GM12875 (cell line): ENCODE measurements around the gene NUDT19.
"Not testable (repeated sequence)": the region's sequence is repeated elsewhere in the genome, so short reads cannot be mapped to it uniquely, and the experiment has no call there.

ENCODE experiments used
- H3K4me3 ChIP-seq: one replicate; pipeline ENCODE4 v1.5.1; 2011; ENCODE audit warnings: low read depth, low read length, control low read depth
- TF ChIP-seq, protein P1 (sequence below): IDR thresholded peaks from 2 replicates; pipeline ENCODE4 v1.5.1; 2011; ENCODE audit warnings: low read depth, mild to moderate bottlenecking, control low read depth, inconsistent platforms, low read length, moderate library complexity, borderline replicate concordance; ENCODE audit not compliant: insufficient read depth

NUDT19 gene

DNA sequence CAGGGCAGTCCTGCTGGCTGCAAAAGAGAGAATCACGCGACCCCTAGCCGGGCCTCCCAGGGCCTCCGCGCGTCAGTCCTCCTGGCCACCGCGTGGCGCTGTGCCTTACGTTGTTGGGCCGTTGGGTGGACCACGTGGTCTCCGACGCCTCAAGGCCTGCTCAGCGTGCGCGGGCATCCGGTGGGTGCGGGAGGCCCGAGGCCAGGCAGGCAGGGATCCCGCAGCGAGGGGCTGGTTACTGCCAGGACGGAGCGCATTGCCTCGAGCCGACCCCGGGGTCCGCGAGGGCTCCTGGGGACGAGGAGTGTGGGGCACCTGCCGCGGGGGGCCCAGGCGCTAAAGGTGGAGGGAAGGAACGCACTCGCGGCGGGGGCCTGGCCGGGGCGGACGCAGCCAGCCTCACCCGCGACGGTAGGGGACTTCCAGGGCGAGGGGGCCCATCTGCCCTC lies 28.0 kb downstream of the NUDT19 start, which contains the start of gene TDRD12:
Gene TDRD12, plus strand, starts transcription at position 157 of the 449 bp plus-strand sequence. CDS start 306 bp downstream, outside the sequence.
- TF ChIP-seq, protein P1, sequence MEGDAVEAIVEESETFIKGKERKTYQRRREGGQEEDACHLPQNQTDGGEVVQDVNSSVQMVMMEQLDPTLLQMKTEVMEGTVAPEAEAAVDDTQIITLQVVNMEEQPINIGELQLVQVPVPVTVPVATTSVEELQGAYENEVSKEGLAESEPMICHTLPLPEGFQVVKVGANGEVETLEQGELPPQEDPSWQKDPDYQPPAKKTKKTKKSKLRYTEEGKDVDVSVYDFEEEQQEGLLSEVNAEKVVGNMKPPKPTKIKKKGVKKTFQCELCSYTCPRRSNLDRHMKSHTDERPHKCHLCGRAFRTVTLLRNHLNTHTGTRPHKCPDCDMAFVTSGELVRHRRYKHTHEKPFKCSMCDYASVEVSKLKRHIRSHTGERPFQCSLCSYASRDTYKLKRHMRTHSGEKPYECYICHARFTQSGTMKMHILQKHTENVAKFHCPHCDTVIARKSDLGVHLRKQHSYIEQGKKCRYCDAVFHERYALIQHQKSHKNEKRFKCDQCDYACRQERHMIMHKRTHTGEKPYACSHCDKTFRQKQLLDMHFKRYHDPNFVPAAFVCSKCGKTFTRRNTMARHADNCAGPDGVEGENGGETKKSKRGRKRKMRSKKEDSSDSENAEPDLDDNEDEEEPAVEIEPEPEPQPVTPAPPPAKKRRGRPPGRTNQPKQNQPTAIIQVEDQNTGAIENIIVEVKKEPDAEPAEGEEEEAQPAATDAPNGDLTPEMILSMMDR: no peak
- H3K4me3 ChIP-seq: no peak within 1 kb of the TSS

DNA sequence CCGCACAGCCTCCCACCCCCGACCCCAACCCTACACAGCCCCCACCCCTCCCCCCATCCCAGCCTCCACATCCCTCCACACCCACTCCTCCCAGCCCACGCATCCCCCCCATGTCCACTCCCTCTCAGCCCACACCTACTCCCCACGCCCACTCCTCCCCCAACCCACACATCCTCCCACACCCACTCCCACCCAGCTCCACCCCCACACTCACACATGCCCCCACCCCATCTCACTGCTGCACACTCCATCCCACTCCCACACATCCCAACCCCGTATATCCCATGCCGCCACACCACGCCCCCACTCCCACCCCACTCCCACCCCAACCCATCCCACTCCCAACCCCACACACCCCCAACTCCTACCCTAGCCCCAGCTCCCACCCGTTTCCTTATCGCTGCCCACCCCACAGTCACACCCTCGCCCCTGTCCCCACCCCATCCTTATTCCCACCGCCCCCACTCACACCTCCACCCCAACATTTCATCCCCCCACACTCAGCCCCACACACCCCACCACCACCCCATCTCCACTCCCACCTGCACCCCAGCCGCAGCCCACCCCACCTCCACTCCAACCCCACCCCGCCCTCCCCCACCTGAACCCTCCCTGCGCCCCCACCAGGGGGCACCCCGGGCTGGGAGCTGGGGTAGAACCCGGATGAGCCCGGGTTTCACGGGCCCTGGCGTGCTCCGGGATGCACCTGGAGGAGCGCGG lies 28.8 kb downstream of the NUDT19 start:
- TF ChIP-seq, protein P1: no peak
- H3K4me3 ChIP-seq: no peak overlapping the region

DNA sequence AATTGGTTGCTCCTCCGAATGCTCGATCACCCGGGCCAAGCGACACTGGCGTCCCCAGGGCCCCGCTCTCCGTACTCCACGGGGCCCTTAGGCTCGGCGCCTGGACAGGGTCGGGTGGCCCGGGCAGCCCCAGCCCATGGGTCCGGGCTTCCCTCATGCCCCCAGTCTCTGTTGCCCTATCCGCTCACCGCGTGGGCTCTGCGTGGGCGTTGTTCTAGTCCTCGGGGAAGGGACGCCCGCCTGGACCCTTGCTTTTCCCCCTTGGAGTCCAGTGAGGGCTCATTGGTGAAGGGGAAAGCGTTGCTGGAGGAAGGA lies 29.3 kb downstream of the NUDT19 start:
- TF ChIP-seq, protein P1: no peak
- no peak overlapping the region for H3K4me3 ChIP-seq

DNA sequence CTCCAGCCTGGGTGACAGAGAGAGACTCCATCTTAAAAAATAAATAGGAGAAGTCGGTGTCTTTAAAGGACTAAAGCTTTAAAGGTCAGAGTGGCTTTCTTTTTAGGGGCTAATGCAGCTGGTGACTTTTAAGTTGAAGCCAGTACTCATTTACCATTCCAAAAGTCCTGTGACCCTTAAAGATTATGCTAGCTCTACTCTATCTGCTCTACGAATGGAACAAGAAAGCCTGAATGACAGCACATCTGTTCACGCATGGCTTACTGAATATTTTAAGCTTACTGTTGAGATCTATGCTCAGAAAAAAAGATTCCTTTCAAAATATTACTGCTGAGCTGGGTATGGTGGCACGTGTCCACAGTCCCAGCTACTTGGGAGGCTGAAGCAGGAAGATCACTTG lies 44.3 kb downstream of the NUDT19 start:
- H3K4me3 ChIP-seq: no peak overlapping the region
- TF ChIP-seq, protein P1: no peak

DNA sequence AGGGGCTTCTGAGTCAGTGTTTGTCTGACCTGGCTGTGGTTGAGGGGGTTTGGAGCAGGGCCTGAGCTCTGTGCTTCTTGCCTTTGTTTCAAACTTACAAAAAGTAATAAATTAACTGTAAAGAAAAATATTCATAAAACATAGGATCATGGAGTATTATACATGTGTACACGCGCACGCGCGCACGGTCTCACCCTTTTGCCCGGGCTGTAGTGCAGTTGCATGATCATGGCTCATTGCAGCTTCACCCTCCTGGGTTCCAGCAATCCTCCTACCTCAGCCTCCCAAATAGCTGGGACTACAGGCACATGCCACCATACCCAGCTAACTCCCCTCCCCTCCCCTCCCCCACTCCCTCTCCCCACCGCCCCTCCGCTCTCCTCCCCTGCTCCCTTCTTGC lies 51.4 kb downstream of the NUDT19 start:
- H3K4me3 ChIP-seq: no peak overlapping the region
- TF ChIP-seq, protein P1: no peak

DNA sequence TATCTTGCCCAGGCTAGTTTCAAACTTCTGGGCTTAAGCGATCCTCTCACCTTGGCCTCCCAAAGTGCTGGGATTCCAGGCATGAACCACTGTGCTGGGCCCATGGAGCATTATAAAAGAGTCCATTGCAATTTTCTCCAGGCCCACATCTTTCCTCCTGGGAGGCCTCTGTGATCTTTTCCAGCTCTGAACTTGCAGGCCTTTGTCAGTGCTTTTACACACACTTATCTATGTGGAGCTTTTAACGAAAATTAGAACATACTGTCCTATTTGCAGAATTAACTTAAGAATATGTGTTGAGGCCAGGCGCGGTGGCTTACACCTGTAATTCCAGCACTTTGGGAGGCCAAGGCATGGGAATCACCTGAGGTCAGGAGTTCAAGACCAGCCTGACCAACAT lies 51.8 kb downstream of the NUDT19 start:
- H3K4me3 ChIP-seq: no peak overlapping the region
- TF ChIP-seq, protein P1: no peak

DNA sequence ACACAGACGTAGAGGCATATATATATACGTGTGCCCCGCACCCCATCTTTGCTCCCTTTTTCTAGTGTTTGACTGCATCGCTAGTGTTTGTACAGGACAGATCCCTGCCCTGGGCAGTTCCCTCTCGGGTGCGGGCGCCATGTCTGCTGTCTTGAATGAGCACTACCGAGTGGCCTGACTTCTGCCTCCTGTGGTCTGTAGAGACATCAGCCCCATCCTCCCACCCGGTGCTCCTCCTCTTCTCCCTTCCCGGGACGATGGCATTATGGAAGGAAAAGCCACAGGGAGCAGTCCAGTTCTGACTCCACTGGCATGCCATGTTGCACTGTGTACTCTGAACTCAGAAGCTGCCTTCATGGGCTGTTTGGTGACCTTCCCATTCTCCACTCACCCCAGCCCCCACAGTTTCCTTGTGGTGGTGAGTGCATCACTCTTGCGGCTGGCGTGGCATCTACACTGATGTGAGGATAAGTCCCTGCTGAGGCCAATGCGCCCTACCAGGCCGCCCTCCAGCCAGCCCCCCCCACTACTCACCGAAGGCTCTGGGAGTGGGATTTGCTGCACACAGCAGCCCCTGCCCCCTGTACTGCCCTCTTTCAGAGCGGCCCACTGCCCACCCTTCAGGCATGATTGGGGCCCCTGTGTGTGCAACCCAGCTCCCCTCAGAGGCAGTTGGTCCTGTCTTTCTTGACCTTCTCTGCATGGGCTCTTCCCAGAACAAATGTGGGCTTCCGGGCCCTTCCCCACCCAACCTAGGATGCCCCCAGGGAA lies 53.1 kb downstream of the NUDT19 start:
- TF ChIP-seq, protein P1: no peak

DNA sequence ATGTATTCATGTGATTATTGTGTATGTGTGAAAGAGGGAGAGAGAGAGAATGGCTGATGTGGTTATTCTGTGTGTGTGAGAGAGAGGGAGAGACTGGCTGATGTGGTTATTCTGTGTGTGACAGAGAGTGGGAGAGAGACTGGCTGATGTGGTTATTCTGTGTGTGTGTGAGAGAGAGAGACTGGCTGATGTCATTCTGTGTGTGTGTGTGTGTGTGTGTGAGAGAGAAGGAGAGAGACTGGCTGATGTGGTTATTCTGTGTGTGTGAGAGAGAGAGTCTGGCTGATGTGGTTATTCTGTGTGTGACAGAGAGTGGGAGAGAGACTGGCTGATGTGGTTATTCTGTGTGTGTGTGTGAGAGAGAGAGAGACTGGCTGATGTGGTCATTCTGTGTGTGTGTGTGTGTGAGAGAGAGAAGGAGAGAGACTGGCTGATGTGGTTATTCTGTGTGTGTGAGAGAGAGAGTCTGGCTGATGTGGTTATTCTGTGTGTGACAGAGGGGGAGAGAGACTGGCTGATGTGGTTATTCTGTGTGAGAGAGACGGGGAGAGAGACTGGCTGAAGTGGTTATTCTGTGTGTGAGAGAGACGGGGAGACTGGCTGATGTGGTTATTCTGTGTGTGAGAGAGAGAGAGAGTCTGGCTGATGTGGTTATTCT lies 54.1 kb downstream of the NUDT19 start:
- H3K4me3 ChIP-seq: not testable (repeated sequence)

More for the DNA sequence above, 53.1 kb downstream of the NUDT19 start:
- H3K4me3 ChIP-seq: no peak overlapping the region

DNA sequence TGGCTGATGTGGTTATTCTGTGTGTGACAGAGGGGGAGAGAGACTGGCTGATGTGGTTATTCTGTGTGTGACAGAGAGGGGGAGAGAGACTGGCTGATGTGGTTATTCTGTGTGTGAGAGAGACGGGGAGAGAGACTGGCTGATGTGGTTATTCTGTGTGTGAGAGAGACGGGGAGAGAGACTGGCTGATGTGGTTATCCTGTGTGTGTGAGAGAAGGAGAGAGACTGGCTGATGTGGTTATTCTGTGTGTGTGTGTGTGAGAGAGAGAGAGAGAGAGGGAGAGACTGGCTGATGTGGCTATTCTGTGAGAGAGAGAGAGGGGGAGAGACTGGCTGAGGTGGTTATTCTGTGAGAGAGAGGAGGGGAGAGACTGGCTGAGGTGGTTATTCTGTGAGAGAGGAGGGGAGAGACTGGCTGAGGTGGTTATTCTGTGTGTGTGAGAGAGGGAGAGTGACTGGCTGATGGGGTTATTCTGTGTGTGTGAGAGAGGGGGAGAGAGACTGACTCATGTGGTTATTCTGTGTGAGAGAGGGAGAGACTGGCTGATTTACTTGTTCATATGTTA lies 55.1 kb downstream of the NUDT19 start:
- H3K4me3 ChIP-seq: not testable (repeated sequence)
